ENCODE measurements around the gene CFHR1. TPM values are rescaled to one million over a fixed set of nuclear protein-coding genes. Genes with fewer than 3 reads are reported as not detected.

Gene CFHR1
- polyA plus RNA-seq, 1 of the 3 experiments (the other 2 are of a cell fraction), result 0.31 TPM

DNA sequence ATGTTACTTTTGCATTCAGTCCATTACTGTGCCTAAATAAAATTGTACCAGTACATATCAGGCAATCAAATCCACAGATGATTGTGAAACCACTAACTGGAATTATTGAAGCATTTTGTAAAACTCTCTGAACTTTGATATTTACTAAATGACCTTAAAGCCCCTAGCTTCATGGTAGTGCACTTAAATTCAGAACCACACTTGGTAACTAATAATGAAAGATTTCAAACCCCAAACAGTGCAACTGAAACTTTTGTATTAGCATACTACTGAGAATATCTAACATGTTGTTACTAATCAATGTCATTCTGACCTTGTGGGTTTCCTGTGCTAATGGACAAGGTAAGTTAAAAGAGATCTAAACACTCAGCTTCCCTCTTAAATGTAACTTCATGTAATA is 44.9 kb upstream of the CFHR1 start, which contains the start of gene CFHR3:
Gene CFHR3, plus strand, starts transcription at position 238 of the 400 bp plus-strand sequence. Its CDS starts 47 bp downstream, at position 285.
- H3K4me2 ChIP-seq, result no peak within 1 kb of the TSS
- H3K4me1 ChIP-seq (ENCODE audit: control insufficient read depth in 1 of 2, insufficient read depth in 2 of 2, low read depth in 1 of 2, low read length in 1 of 2), result no peaks in the 10 kb centered on the region
- no peaks in the 10 kb centered on the region for H4K20me1 ChIP-seq (ENCODE audit: insufficient read depth)
- DNase-seq, result no peak
- H3K9ac ChIP-seq, result no peak within 1 kb of the TSS
- ChIA-PET CTCF (no interaction called here), POLR2A (no interaction called here)
- H3K36me3 ChIP-seq (replicated peaks in 1 of 2; ENCODE audit: control insufficient read depth in 1 of 2, insufficient read depth in 2 of 2, low read length in 1 of 2), result no peaks in the 10 kb centered on the region
- H3K4me3 ChIP-seq (ENCODE audit: low read depth in 2 of 2, low read length in 1 of 2), result no peak within 1 kb of the TSS
- H3K9me2 ChIP-seq, result no peaks in the 10 kb centered on the region
- H3K79me2 ChIP-seq (ENCODE audit: insufficient read depth), result no peaks in the 10 kb centered on the region
- H3F3A ChIP-seq (replicated peaks; ENCODE audit: insufficient read depth), result no peaks in the 10 kb centered on the region
- no peak within 1 kb of the TSS for H2AFZ ChIP-seq (ENCODE audit: low read depth)
- TF ChIP-seq YY1 (IDR thresholded peaks at IDR 0.05; ENCODE audit: low read depth) (no peak), MEF2A (IDR thresholded peaks at IDR 0.05; ENCODE audit: borderline replicate concordance, low read depth) (no peak), RCOR1 (IDR thresholded peaks at IDR 0.05; ENCODE audit: low read length) (no peak), FOXJ3 (CRISPR knock-in tag; IDR thresholded peaks at IDR 0.05) (no peak), TAF1 (IDR thresholded peaks at IDR 0.05; ENCODE audit: borderline replicate concordance, low read depth, low read length) (no peak), GATA2 (CRISPR knock-in tag; IDR thresholded peaks at IDR 0.05) (no peak), GABPA (IDR thresholded peaks at IDR 0.05; ENCODE audit: low read depth) (no peak), TCF12 (IDR thresholded peaks at IDR 0.05) (no peak)
- H3K9me3 ChIP-seq, result no peaks in the 10 kb centered on the region
- no peaks in the 10 kb centered on the region for H3K27me3 ChIP-seq (ENCODE audit: insufficient read depth)
- no peak within 1 kb of the TSS for H3K27ac ChIP-seq (ENCODE audit: low read depth in 2 of 2, low read length in 1 of 2)

DNA sequence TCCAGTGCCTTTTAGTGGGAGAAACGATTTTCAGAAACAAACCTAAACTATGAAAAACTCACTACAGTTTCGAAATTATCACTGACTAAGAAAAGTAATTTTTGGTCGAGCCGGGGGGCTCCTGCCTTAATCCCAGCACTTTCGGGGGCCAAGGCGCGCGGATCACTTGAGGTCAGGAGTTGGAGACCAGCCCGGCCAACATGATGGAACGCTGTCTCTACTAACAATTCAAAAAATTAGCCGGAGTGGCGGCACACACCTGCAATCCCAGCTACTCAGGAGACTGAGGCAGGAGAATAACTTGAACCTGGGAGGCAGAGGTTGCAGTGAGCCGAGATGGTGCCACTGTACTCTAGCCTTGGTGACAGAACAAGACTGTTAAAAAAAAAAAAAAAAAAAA is 41.9 kb upstream of the CFHR1 start:
- H3K4me1 ChIP-seq (ENCODE audit: control insufficient read depth in 1 of 2, insufficient read depth in 2 of 2, low read depth in 1 of 2, low read length in 1 of 2), result no peaks in the 10 kb centered on the region
- H3K9ac ChIP-seq, result no peak overlapping the region
- POLR2A ChIA-PET, result no interaction called here
- no peaks in the 10 kb centered on the region for H3K9me3 ChIP-seq
- H3K36me3 ChIP-seq (replicated peaks in 1 of 2; ENCODE audit: control insufficient read depth in 1 of 2, insufficient read depth in 2 of 2, low read length in 1 of 2), result no peaks in the 10 kb centered on the region
- CTCF ChIA-PET, result no interaction called here
- H4K20me1 ChIP-seq (ENCODE audit: insufficient read depth), result no peaks in the 10 kb centered on the region
- no peaks in the 10 kb centered on the region for H3K9me2 ChIP-seq
- no peak overlapping the region for H2AFZ ChIP-seq (ENCODE audit: low read depth)
- no peaks in the 10 kb centered on the region for H3K27me3 ChIP-seq (ENCODE audit: insufficient read depth)
- no peak for TF ChIP-seq EP300 (IDR thresholded peaks at IDR 0.05; ENCODE audit: borderline replicate concordance in 1 of 2, low read depth in 1 of 2, low read length in 1 of 2)
- TF ChIP-seq, protein P1, sequence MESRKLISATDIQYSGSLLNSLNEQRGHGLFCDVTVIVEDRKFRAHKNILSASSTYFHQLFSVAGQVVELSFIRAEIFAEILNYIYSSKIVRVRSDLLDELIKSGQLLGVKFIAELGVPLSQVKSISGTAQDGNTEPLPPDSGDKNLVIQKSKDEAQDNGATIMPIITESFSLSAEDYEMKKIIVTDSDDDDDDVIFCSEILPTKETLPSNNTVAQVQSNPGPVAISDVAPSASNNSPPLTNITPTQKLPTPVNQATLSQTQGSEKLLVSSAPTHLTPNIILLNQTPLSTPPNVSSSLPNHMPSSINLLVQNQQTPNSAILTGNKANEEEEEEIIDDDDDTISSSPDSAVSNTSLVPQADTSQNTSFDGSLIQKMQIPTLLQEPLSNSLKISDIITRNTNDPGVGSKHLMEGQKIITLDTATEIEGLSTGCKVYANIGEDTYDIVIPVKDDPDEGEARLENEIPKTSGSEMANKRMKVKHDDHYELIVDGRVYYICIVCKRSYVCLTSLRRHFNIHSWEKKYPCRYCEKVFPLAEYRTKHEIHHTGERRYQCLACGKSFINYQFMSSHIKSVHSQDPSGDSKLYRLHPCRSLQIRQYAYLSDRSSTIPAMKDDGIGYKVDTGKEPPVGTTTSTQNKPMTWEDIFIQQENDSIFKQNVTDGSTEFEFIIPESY (IDR thresholded peaks at IDR 0.05; ENCODE audit: borderline replicate concordance, low read depth), result no peak
- TF ChIP-seq, protein P2, sequence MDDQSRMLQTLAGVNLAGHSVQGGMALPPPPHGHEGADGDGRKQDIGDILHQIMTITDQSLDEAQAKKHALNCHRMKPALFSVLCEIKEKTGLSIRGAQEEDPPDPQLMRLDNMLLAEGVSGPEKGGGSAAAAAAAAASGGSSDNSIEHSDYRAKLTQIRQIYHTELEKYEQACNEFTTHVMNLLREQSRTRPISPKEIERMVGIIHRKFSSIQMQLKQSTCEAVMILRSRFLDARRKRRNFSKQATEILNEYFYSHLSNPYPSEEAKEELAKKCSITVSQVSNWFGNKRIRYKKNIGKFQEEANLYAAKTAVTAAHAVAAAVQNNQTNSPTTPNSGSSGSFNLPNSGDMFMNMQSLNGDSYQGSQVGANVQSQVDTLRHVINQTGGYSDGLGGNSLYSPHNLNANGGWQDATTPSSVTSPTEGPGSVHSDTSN (IDR thresholded peaks at IDR 0.05), result no peak
- no peak for TF ChIP-seq GABPA (IDR thresholded peaks at IDR 0.05; ENCODE audit: low read depth)
- TF ChIP-seq SIN3A (IDR thresholded peaks at IDR 0.05; ENCODE audit: borderline replicate concordance, low read depth, low read length), result no peak
- TF ChIP-seq GATA2 (CRISPR knock-in tag; IDR thresholded peaks at IDR 0.05), result no peak
- no peak for TF ChIP-seq RCOR1 (IDR thresholded peaks at IDR 0.05; ENCODE audit: low read length)
- TF ChIP-seq JUND (IDR thresholded peaks at IDR 0.05), result no peak
- no peak for TF ChIP-seq ELF1 (IDR thresholded peaks at IDR 0.05)
- no peak for TF ChIP-seq TCF12 (IDR thresholded peaks at IDR 0.05)
- TF ChIP-seq RXRA (IDR thresholded peaks at IDR 0.05; ENCODE audit: borderline replicate concordance, low read depth), result no peak
- no peak for TF ChIP-seq TEAD4 (IDR thresholded peaks at IDR 0.05; ENCODE audit: borderline replicate concordance, insufficient read depth)
- TF ChIP-seq EZH2phosphoT487 (IDR thresholded peaks at IDR 0.05; ENCODE audit: borderline replicate concordance, low read depth), result no peak
- TF ChIP-seq MXI1 (IDR thresholded peaks at IDR 0.05; ENCODE audit: low read depth, low read length), result no peak
- WGBS (ENCODE audit: low lambda C conversion rate), result 61% methylated on average over 10 of the region's 13 CpGs
- H3K79me2 ChIP-seq (ENCODE audit: insufficient read depth), result no peaks in the 10 kb centered on the region
- H3K27ac ChIP-seq (ENCODE audit: low read depth in 2 of 2, low read length in 1 of 2), result no peak overlapping the region
- no peak overlapping the region for H3K4me3 ChIP-seq (ENCODE audit: low read depth in 2 of 2, low read length in 1 of 2)
- H3F3A ChIP-seq (replicated peaks; ENCODE audit: insufficient read depth), result no peaks in the 10 kb centered on the region
- H3K4me2 ChIP-seq, result no peak overlapping the region
- DNase-seq, result no peak
